COLO668 (cell line): Measurements from ENCODE around the gene COL15A1.

Experiments
- DNase-seq: peaks from one replicate; lab custom pipeline; 2025; ENCODE audit not compliant: unreplicated experiment; lab: John Stamatoyannopoulos, UW

The COL15A1 gene

GRCh38 chr9:98915599-98915998 is 28.1 kb upstream of the COL15A1 start:
- no peak for DNase-seq

- no peak for DNase-seq
Measured at GRCh38 chr9:98916660-98917059, 27.0 kb upstream of the COL15A1 start.

- no peak for DNase-seq
Measured at GRCh38 chr9:98917746-98918487, 25.8 kb upstream of the COL15A1 start.

GRCh38 chr9:98921732-98922131 is 22.0 kb upstream of the COL15A1 start:
- DNase-seq = no peak

GRCh38 chr9:98922721-98923435 is 20.8 kb upstream of the COL15A1 start:
- no peak for DNase-seq

- no peak for DNase-seq
Measured at GRCh38 chr9:98923451-98924123, 20.1 kb upstream of the COL15A1 start.

GRCh38 chr9:98924946-98925820 is 18.5 kb upstream of the COL15A1 start:
- no peak for DNase-seq

GRCh38 chr9:98925956-98926355 is 17.8 kb upstream of the COL15A1 start:
- no peak for DNase-seq

GRCh38 chr9:98927724-98928123 is 16.0 kb upstream of the COL15A1 start:
- DNase-seq = no peak

GRCh38 chr9:98929071-98929470 is 14.6 kb upstream of the COL15A1 start:
- no peak for DNase-seq

- DNase-seq = no peak
Measured at GRCh38 chr9:98929895-98930341, 13.8 kb upstream of the COL15A1 start.

- DNase-seq = no peak
Measured at GRCh38 chr9:98930792-98931191, 12.9 kb upstream of the COL15A1 start.

- DNase-seq = no peak
Measured at GRCh38 chr9:98931600-98932389, 11.9 kb upstream of the COL15A1 start.

GRCh38 chr9:98933185-98933584 is 10.5 kb upstream of the COL15A1 start:
- no peak for DNase-seq

GRCh38 chr9:98933890-98934289 is 9.8 kb upstream of the COL15A1 start:
- DNase-seq = no peak

GRCh38 chr9:98935071-98935505 is 8.6 kb upstream of the COL15A1 start:
- DNase-seq = no peak

GRCh38 chr9:98940276-98940675 is 3.4 kb upstream of the COL15A1 start:
- no peak for DNase-seq

- no peak for DNase-seq
Measured at GRCh38 chr9:98941946-98942523, 1.7 kb upstream of the COL15A1 start.

GRCh38 chr9:98942906-98943681 is 613 bp upstream of the COL15A1 start:
- no peak for DNase-seq
